GM12801 (cell line): ENCODE measurements around the gene TOP2A.

Experiments used
- TF ChIP-seq, protein P1 (sequence below): IDR thresholded peaks from one replicate; pipeline ENCODE4 v1.5.1; 2011; ENCODE audit warnings: control low read depth; ENCODE audit not compliant: insufficient read length; ENCODE audit errors: extremely low read depth

Gene TOP2A

DNA sequence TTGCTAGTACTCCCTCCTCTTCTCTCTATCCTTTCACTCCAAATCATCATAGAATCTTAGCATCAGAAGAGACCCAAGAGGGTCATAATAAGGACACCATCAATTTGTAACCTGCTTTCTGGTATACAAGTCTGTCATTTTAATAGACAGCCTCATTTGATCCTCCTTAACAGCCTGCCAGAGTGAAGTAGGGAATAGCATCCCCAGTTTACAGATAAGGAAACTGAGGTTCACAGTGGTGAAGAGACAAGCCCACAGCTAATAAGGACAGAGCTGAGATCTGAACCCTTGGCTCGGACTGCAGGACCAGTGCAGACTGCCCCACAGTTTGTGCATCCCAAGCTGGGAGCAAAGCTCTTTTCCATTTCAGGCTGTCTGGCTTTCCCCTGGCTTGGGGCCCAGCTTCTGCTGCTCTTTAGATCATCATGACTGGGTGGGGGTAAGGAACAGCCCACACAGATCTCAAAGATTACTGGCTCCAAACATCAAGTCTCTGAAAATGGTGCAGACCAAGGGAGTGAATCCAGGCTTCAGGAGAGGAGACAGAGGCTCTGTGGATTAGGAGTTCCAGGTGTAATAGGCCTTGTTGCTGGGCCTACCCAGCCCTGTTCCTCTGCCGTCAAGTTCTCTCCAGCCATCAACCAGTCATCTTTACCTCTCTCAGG, 15.3 kb upstream of the TOP2A start:
- TF ChIP-seq, protein P1, sequence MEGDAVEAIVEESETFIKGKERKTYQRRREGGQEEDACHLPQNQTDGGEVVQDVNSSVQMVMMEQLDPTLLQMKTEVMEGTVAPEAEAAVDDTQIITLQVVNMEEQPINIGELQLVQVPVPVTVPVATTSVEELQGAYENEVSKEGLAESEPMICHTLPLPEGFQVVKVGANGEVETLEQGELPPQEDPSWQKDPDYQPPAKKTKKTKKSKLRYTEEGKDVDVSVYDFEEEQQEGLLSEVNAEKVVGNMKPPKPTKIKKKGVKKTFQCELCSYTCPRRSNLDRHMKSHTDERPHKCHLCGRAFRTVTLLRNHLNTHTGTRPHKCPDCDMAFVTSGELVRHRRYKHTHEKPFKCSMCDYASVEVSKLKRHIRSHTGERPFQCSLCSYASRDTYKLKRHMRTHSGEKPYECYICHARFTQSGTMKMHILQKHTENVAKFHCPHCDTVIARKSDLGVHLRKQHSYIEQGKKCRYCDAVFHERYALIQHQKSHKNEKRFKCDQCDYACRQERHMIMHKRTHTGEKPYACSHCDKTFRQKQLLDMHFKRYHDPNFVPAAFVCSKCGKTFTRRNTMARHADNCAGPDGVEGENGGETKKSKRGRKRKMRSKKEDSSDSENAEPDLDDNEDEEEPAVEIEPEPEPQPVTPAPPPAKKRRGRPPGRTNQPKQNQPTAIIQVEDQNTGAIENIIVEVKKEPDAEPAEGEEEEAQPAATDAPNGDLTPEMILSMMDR: no peak

DNA sequence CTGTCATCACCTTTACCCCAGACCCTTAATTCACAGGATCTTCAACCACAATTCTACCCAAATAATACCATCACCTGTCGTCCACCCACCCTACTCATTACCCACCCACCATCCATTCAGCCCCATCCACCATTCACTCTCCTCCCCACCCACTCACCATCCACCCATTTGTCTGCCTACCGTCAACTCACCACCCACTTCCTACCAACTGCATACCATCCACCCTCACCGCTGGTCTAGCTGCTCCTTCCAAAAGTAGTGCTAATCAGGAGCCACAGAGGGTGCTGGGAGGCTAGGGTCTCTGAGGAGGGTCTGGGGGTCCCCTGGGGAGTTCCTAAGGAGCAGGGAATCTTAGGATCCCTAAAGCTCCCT, 13.5 kb upstream of the TOP2A start:
- TF ChIP-seq, protein P1: no peak

DNA sequence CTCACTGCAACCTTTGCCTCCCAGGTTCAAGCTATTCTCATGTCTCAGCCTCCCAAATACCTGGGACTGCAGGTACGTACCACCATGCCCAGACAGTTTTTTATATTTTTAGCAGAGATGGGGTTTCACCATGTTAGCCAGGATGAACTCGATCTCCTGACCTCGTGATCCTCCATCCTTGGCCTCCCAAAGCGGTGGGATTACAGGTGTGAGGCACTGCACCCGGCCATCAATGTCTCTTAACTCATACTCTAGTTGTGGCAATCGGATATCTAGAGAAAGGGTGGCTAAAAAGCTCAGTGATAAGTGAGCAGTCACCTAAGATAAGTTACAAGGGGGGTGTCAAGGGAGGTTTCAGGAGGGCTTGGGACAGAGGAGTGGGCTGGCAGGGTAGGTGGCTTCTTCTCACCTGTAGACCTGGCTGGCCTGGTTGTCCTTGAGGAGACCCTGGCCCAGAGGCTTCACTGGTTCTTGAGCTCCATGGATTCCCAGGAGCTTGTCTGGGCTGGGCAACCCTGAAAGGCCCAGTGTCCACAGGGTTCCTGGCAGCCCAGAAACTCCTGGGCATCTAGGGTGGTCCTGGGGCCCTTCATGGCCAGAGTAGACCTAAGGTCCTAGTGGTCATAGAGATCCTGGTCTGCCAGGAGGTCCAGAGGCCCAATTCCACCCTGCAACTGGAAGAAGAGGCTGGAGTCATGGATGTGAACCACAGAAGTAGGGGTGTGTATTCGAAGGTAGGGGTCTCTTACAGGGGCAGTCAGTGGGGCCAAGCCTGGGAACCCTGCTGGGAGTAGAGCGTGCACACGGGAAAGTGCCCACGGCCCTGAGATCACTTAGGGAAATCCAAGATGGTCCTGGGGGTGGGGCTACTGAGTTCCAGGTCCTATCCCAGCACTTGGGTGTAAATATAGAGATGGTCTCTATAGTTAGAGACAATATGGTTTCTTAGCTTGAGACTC, 12.9 kb upstream of the TOP2A start:
- TF ChIP-seq, protein P1: no peak

DNA sequence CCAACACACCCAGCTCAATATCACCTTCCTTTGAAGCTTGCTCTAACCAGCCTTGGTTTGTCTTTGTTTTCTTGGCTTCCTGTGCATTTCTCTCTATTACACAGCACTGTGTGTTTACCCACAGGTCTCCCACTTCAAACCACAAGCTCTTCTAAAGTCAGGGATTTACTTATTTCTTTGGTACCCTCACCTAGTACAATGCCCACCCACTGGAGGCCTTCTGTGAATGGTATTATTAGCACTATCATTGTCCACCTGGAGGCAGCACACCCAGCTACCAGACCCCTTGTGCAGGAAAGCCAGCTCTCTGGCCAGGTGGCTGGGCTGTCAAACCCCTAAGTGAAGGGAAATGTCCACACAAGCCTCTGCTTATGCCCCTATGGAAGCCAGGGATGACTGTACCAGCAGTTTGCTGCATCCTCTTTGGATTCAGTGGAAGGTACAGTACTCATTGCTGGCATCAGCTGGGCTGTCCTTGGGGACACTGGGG, 9.4 kb upstream of the TOP2A start:
- TF ChIP-seq, protein P1: no peak

DNA sequence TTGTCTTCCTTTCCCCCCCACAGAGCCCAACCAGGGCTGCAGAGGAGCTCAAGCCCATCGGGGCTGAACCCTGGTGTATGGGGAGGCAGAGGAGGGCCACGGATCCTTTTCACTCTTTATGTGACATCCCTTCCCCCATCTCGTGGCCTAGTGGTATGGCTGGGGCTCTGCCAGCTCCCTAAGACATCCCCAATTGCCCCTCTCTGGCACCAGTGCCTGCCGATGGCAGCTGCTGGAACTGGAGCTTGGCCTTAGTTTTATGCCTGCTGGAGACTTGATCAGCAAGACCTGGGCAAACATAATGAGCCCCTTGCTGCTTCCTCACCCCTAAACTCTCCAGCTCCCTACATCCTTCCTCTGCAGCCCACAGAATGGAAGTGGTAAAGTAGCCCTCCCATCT, 8.0 kb upstream of the TOP2A start:
- TF ChIP-seq, protein P1: no peak

DNA sequence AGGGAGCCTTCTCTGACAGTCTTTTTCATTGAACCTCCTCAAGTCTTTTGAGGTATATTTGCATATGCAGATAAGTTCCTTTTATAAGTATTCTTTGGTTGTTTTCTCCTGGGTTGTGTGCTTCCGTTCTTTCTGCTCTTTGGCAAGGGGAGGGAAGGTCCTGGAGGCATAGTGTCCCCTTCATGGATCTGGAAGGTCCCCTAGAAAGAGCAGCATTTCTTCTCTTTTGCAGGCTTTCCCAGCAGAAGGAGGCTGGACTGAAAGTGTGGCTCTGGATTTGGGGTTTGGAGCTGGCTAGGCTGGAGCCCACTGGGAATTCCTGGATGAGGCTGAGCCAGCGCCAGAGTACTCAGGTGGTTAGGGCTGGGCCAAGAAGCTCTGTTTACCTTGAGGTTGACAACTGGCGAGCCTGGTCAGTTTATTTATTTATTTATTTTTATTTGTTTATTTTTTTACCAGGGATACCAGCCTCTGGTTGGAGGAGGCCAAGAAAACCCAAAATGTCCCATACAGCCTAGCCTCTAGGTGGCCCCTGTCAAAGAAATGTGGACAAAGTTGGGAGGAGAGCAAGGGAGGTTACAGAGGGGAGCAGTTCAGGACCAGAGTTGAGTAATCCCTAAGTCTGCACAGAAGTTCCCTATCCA, 5.4 kb upstream of the TOP2A start:
- TF ChIP-seq, protein P1: no peak
